ENCODE results near the gene ARMC7. TPM values are rescaled to one million over a fixed set of nuclear protein-coding genes. Genes with fewer than 3 reads are reported as not detected.
"Not testable (repeated sequence)": the region's sequence is repeated elsewhere in the genome, so short reads cannot be mapped to it uniquely, and the experiment has no call there.

Gene ARMC7
- total RNA-seq, 1 donor from 2014 or later, result 3.2 TPM

GRCh38 chr17:75126954-75127353, 17.2 kb downstream of the ARMC7 start:
- DNase-seq (ENCODE audit: low read depth), result no peak
- no peak for FAIRE-seq
- TF ChIP-seq CTCF (IDR thresholded peaks at IDR 0.05; ENCODE audit: insufficient read depth, low read length, severe bottlenecking), result no peak
- Histone ChIP-seq H3K27me3 (ENCODE audit: control insufficient read depth, insufficient read depth, low read length) (no peaks in the 10 kb centered on the region), H3K4me3 (ENCODE audit: low read depth, low read length) (no peak overlapping the region), H3K36me3 (ENCODE audit: control insufficient read depth, insufficient read depth, low read length) (peaks cover 4% of the 10 kb centered on the region)

GRCh38 chr17:75127936-75128335, 18.2 kb downstream of the ARMC7 start:
- H3K4me3 ChIP-seq (ENCODE audit: low read depth, low read length); DNase-seq (ENCODE audit: low read depth); H3K36me3 ChIP-seq (ENCODE audit: control insufficient read depth, insufficient read depth, low read length); FAIRE-seq; H3K27me3 ChIP-seq (ENCODE audit: control insufficient read depth, insufficient read depth, low read length): not testable (repeated sequence)

GRCh38 chr17:75128694-75129505, 19.1 kb downstream of the ARMC7 start:
- H3K36me3 ChIP-seq (ENCODE audit: control insufficient read depth, insufficient read depth, low read length), result peaks cover 4% of the 10 kb centered on the region
- no peak for DNase-seq (ENCODE audit: low read depth)
- TF ChIP-seq CTCF (IDR thresholded peaks at IDR 0.05; ENCODE audit: insufficient read depth, low read length, severe bottlenecking), result no peak
- H3K4me3 ChIP-seq (ENCODE audit: low read depth, low read length), result no peak overlapping the region
- FAIRE-seq, result no peak
- no peaks in the 10 kb centered on the region for H3K27me3 ChIP-seq (ENCODE audit: control insufficient read depth, insufficient read depth, low read length)

- H3K36me3 ChIP-seq (ENCODE audit: control insufficient read depth, insufficient read depth, low read length), result peaks cover 4% of the 10 kb centered on the region
- TF ChIP-seq CTCF (IDR thresholded peaks at IDR 0.05; ENCODE audit: insufficient read depth, low read length, severe bottlenecking), result no peak
- FAIRE-seq, result no peak
- H3K27me3 ChIP-seq (ENCODE audit: control insufficient read depth, insufficient read depth, low read length), result no peaks in the 10 kb centered on the region
- H3K4me3 ChIP-seq (ENCODE audit: low read depth, low read length), result no peak overlapping the region
- DNase-seq (ENCODE audit: low read depth), result no peak
Measured at GRCh38 chr17:75129576-75129975, 19.8 kb downstream of the ARMC7 start.

GRCh38 chr17:75130059-75130631, 20.4 kb downstream of the ARMC7 start:
- no peak for FAIRE-seq
- peak overlapping the region; percentile 78 for H3K4me3 ChIP-seq (ENCODE audit: low read depth, low read length)

More at GRCh38 chr17:75130059-75130631, 20.4 kb downstream of the ARMC7 start:
- Histone ChIP-seq H3K36me3 (ENCODE audit: control insufficient read depth, insufficient read depth, low read length) (peaks cover 4% of the 10 kb centered on the region), H3K27me3 (ENCODE audit: control insufficient read depth, insufficient read depth, low read length) (no peaks in the 10 kb centered on the region)
- TF ChIP-seq CTCF (IDR thresholded peaks at IDR 0.05; ENCODE audit: insufficient read depth, low read length, severe bottlenecking), result no peak
- no peak for DNase-seq (ENCODE audit: low read depth)
